PC-9 (cell line): ENCODE results near the gene PGM2. TPM values are rescaled to one million over a fixed set of nuclear protein-coding genes. Genes with fewer than 3 reads are reported as not detected.

Experiments used
- BruUV-seq: library from RNA; stranded (reverse); fragments of 400-500 nt; replicated peaks from 2 replicates; lab custom pipeline; 2021; lab: Mats Ljungman, UMichigan
- CTCF ChIA-PET: fragments of 300-600 bp; sonication (Branson Sonifier 250); formaldehyde crosslinking; loops from one replicate; lab custom pipeline; 2022; ENCODE audit warnings: antibody characterized with exemption; lab: Charles Lee
- POLR2A ChIA-PET: fragments of 300-600 bp; sonication (Branson Sonifier 250); formaldehyde crosslinking; loops from one replicate; lab custom pipeline; 2022; ENCODE audit warnings: antibody characterized with exemption; ENCODE audit not compliant: unreplicated experiment; lab: Charles Lee
- DNase-seq, 2 experiments: peaks; one replicate each; pipeline versions ENCODE4 v3.0.0 to v3.0.0-alpha.2; 2015 to 2022; ENCODE audit warnings: mixed read lengths in 1 of 2
- H2AFZ ChIP-seq: fragments of 200-600 bp; sonication (generic); 2 replicates; pipeline ENCODE4 v1.8.1; 2017; ENCODE audit warnings: antibody characterized with exemption
- H3F3A ChIP-seq: fragments of 200-600 bp; sonication (generic); 2 replicates; pipeline ENCODE4 v1.8.1; 2017; ENCODE audit warnings: antibody characterized with exemption, mild to moderate bottlenecking, low read depth; ENCODE audit not compliant: insufficient read depth
- H3K27ac ChIP-seq: fragments of 200-600 bp; sonication (generic); 2 replicates; pipeline ENCODE4 v1.6.1; 2016; ENCODE audit warnings: mixed run types
- H3K27me3 ChIP-seq: fragments of 200-600 bp; sonication (generic); 2 replicates; pipeline ENCODE4 v1.6.1; 2016; ENCODE audit warnings: low read depth, mixed run types; ENCODE audit not compliant: insufficient read depth
- H3K36me3 ChIP-seq: fragments of 200-600 bp; sonication (generic); 2 replicates; pipeline ENCODE4 v1.6.1; 2016; ENCODE audit warnings: low read depth, mixed run types
- H3K4me1 ChIP-seq: fragments of 200-600 bp; sonication (generic); replicated peaks from 2 replicates; pipeline ENCODE4 v1.6.1; 2016; ENCODE audit warnings: mixed run types; ENCODE audit not compliant: insufficient read depth
- H3K4me2 ChIP-seq: fragments of 200-600 bp; sonication (generic); 2 replicates; pipeline ENCODE4 v1.6.1; 2017; ENCODE audit warnings: mixed run types
- H3K4me3 ChIP-seq: fragments of 200-600 bp; sonication (generic); 2 replicates; pipeline ENCODE4 v1.6.1; 2016; ENCODE audit warnings: mixed run types
- H3K79me2 ChIP-seq: fragments of 200-600 bp; sonication (generic); 2 replicates; pipeline ENCODE4 v1.6.1; 2017; ENCODE audit warnings: low read depth, mixed run types
- H3K9me2 ChIP-seq: fragments of 200-600 bp; sonication (generic); 2 replicates; pipeline ENCODE4 v1.8.1; 2017; ENCODE audit warnings: mild to moderate bottlenecking; ENCODE audit not compliant: insufficient read depth
- H3K9me3 ChIP-seq: fragments of 200-600 bp; sonication (generic); 2 replicates; pipeline ENCODE4 v1.8.1; 2016; ENCODE audit warnings: low read depth; ENCODE audit not compliant: insufficient read depth
- H4K20me1 ChIP-seq: fragments of 200-600 bp; sonication (generic); 2 replicates; pipeline ENCODE4 v1.8.1; 2017; ENCODE audit not compliant: insufficient read depth
- EZH2 ChIP-seq: fragments of 200-600 bp; sonication (generic); IDR thresholded peaks from 2 replicates; pipeline ENCODE4 v1.8.0; 2017; ENCODE audit warnings: antibody characterized with exemption, low read depth
- intact Hi-C: fragments of 100-400 bp; cut with micrococcal nuclease; formaldehyde crosslinking; loops from one replicate; pipeline ENCODE4 v1.10.0; 2022; ENCODE audit not compliant: unreplicated experiment
- total RNA-seq: library from RNA; stranded (reverse); gene quantifications from 2 replicates; pipeline ENCODE4 v1.2.3, GENCODE V29; 2021
- TF ChIP-seq, protein P1 (sequence below): fragments of 200-600 bp; sonication (generic); conservative IDR thresholded peaks from 2 replicates; pipeline ENCODE4 v1.6.1; 2017; ENCODE audit warnings: mixed run types, antibody characterized with exemption, mild to moderate bottlenecking, moderate library complexity

PGM2 gene
- total RNA-seq, 1 experiment from 2014 or later, result 32.5 TPM

DNA sequence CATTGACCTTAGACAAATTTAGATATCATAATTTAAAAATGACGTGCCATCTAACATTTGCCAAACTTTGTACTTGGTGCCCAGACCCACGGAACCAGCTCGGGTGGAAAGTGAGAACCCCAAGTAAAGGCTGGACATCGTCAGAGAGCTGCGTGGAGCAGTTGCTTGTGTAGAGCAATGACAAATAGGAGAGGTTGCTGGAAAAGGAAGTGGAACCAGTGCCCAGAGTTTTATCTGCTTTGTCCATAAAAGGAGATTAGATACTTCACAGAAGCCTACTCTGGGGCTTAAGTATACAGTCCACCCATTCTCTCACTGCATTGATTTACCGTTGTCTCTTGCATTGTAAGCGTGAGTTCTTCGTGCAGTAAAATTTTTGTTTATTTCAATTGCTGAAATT is 59.0 kb downstream of the PGM2 start:
- DNase-seq, result no peak
- H2AFZ ChIP-seq, result no peak overlapping the region
- H3F3A ChIP-seq, result no peaks in the 10 kb centered on the region
- no peaks in the 10 kb centered on the region for H4K20me1 ChIP-seq
- H3K36me3 ChIP-seq, result no peaks in the 10 kb centered on the region
- H3K4me2 ChIP-seq, result no peak overlapping the region
- TF ChIP-seq, protein P1, sequence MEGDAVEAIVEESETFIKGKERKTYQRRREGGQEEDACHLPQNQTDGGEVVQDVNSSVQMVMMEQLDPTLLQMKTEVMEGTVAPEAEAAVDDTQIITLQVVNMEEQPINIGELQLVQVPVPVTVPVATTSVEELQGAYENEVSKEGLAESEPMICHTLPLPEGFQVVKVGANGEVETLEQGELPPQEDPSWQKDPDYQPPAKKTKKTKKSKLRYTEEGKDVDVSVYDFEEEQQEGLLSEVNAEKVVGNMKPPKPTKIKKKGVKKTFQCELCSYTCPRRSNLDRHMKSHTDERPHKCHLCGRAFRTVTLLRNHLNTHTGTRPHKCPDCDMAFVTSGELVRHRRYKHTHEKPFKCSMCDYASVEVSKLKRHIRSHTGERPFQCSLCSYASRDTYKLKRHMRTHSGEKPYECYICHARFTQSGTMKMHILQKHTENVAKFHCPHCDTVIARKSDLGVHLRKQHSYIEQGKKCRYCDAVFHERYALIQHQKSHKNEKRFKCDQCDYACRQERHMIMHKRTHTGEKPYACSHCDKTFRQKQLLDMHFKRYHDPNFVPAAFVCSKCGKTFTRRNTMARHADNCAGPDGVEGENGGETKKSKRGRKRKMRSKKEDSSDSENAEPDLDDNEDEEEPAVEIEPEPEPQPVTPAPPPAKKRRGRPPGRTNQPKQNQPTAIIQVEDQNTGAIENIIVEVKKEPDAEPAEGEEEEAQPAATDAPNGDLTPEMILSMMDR, result no peak
- no peak for TF ChIP-seq EZH2
- intact Hi-C loops, result no loop called here
- no TSS peak for BruUV-seq
- H3K27me3 ChIP-seq, result no peaks in the 10 kb centered on the region
- H3K79me2 ChIP-seq, result no peaks in the 10 kb centered on the region
- no peak overlapping the region for H3K4me3 ChIP-seq
- H3K4me1 ChIP-seq, result peaks cover 6% of the 10 kb centered on the region; the same call in 1 of the 2 replicates
- no peaks in the 10 kb centered on the region for H3K9me3 ChIP-seq
- CTCF ChIA-PET, result no interaction called here
- no peak overlapping the region for H3K27ac ChIP-seq
- POLR2A ChIA-PET, result no interaction called here
- H3K9me2 ChIP-seq, result 0 out of 2 replicates have a peak, but pooled peaks cover 4% of the 10 kb centered on the region

DNA sequence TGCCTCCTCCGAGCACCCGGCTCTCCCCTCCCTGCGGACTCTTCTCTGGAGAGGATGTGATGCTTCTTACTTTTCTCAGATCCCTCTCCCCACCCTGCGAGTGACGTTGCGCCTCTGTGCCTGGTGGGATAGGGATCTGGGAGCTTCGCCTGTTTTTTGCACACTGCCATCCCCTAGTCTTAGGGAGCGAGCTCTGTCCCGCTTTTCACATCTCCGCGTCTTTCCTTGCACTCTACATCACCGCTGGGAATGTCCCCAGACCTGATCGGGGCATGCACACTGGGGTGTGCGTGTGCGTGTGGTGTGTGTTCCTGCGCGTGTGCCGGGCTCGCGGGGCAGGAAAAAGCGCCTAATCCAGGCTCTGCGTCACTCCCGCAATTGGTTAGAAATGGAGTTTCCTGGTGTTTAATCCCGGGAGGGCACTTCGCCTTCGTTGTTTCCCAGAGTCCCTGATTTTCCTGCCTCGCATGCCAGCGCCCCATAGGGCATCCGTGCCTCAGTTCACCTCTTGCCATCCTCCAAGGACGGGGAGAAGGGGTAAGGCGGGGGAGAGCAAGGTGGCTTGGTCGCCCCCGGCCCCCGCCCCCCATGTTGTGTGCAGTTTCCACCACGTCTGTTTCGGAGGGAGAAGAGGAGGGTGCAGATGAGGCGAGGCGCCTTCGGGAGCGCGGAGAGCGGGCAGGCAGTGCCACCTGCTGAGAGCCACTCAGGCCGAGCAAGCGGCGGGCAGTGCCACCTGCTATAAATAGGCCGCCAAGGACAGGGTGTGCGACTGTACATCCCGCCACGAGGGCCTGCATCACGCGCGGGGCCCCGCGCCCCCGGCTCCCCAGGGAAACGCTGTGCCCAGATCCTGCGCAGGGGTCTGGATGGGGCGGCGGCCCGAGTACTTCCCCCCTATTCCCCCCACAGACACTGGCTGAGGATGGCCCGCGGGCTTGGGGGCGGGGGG is 63.6 kb downstream of the PGM2 start:
- no peak overlapping the region for H3K27ac ChIP-seq
- intact Hi-C loops, result loop anchor here (2.0 to 5.0 kb wide), 2 partner anchors 63 to 87 kb away; partner anchors contain the start of gene PGM2

DNA sequence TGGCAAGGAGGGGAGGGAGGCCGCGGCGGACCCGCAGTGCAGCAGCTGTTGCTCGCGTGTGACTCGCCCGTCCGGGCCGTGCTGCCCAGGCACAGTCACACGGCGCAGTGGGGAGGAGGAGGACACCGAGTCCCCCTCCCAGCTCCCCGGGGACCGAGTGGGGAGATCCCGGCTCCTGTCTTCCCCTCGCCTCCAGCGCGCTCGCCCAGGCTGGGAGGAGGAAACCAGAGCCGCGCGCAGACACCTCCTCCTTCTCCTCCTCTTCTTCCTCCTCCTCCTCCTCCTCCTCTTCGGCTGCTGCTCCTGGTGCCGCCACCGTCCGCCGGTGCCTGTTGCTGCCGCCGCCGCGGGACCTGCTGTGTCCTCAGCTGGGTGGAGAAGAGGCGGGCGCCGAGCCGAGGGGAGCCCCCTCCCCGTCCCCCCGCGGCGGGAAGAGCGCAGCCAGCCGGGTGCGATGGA is 64.3 kb downstream of the PGM2 start, which contains the start of gene TBC1D1:
TBC1D1 (plus strand) TSS at position 284 of the 459 bp plus-strand sequence. CDS start 11,012 bp downstream, outside the sequence.
- peak in 1 of 2 experiments; percentile 55 for DNase-seq
- BruUV-seq, result no TSS peak
- intact Hi-C loops, result loop anchor here (2.0 to 5.0 kb wide), 2 partner anchors 64 to 88 kb away; partner anchors contain the start of gene PGM2
- no peak within 1 kb of the TSS for H3K27ac ChIP-seq
- 0 out of 2 replicates have a peak, but pooled peaks cover 3% of the 10 kb centered on the region for H3K36me3 ChIP-seq
- H3K79me2 ChIP-seq, result no peaks in the 10 kb centered on the region; the same call in 1 of the 2 replicates
- H3K4me3 ChIP-seq, result peak within 1 kb of the TSS; percentile 64
- no peaks in the 10 kb centered on the region for H3F3A ChIP-seq
- peak within 1 kb of the TSS; percentile 71 for H3K4me2 ChIP-seq
- peak within 1 kb of the TSS; percentile 85 for H2AFZ ChIP-seq
- H3K9me2 ChIP-seq, result no peaks in the 10 kb centered on the region
- H3K4me1 ChIP-seq, result no peaks in the 10 kb centered on the region; the same call in 1 of the 2 replicates
- TF ChIP-seq EZH2, result no peak
- CTCF ChIA-PET, result interaction anchor here (0.6 to 0.7 kb wide), 2 partner anchors 56 to 147 kb away, joined by 3 to 4 read pairs; no protein-coding TSS in a partner anchor
- H3K27me3 ChIP-seq, result no peaks in the 10 kb centered on the region
- H3K9me3 ChIP-seq, result no peaks in the 10 kb centered on the region
- POLR2A ChIA-PET, result interaction anchor here (0.5 kb wide), 1 partner anchor 449 kb away, joined by 4 read pairs; no protein-coding TSS in a partner anchor
- H4K20me1 ChIP-seq, result no peaks in the 10 kb centered on the region

More for the DNA sequence above, 63.6 kb downstream of the PGM2 start:
- H4K20me1 ChIP-seq, result no peaks in the 10 kb centered on the region
- 0 out of 2 replicates have a peak, but pooled peaks cover 3% of the 10 kb centered on the region for H3K36me3 ChIP-seq
- H3K27me3 ChIP-seq, result no peaks in the 10 kb centered on the region
- ChIA-PET POLR2A (no interaction called here), CTCF (no interaction called here)
- H3F3A ChIP-seq, result no peaks in the 10 kb centered on the region
- DNase-seq, result peak in 1 of 2 experiments; percentile 47
- peak overlapping the region; percentile 71 for H3K4me2 ChIP-seq
- no TSS peak for BruUV-seq
- H3K4me1 ChIP-seq, result no peaks in the 10 kb centered on the region; the same call in 1 of the 2 replicates
- no peak for TF ChIP-seq EZH2
- TF ChIP-seq, protein P1, result no peak
- no peaks in the 10 kb centered on the region for H3K9me3 ChIP-seq
- H3K9me2 ChIP-seq, result 0 out of 2 replicates have a peak, but pooled peaks cover 1% of the 10 kb centered on the region
- peak overlapping the region; percentile 64 for H3K4me3 ChIP-seq
- H2AFZ ChIP-seq, result peak overlapping the region; percentile 85
- H3K79me2 ChIP-seq, result no peaks in the 10 kb centered on the region; the same call in 1 of the 2 replicates
